GM18498 (cell line): ENCODE data around the gene RNF151.
"Not testable (repeated sequence)": the region's sequence is repeated elsewhere in the genome, so short reads cannot be mapped to it uniquely, and the experiment has no call there.

Experiments
- ATAC-seq: cut with Tn5 transposase; IDR thresholded peaks from one replicate; pipeline ENCODE4 v1.9.1; 2021; ENCODE audit warnings: mild to moderate bottlenecking, moderate library complexity; ENCODE audit not compliant: unreplicated experiment

The RNF151 gene

DNA sequence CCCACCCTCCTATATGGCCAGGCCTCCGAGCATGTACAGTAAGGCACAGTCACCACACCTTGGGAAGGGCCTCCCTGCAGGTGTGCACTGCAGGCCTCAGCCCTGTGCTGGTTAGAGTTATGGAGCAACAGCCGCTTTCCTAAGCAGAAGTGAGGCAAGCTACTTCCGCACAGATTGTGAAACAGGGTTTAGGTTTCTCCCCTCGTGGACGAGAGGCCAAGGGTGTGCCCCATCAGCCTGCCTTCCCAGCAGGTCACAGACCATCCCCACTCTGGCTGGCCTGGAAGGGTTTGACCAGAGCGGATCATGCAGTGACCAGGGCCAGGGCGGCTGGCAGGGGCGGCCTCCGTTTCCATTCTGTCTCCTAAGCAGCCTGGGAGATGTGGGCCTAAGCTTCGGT lies 28.3 kb upstream of the RNF151 start:
- ATAC-seq: no peak

DNA sequence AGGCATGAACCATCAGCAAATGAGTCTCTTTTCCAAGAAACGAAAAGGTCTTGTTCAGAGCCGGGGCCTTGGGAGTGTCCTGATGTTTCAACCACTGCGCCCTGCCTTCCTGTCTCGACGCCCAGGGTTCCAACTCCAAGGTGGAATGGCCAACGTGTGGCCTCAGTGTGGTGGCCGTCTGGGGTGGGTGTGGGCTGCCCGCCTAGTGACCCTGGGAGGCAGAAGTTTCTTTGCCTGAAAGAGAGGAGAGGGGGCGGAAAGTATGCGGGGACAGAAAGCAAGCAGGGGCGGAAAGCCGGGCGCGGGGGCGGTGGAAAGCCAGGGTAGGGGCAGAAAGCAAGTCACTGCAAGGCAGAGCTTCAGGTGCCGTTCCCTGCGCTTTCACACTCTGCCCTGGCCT lies 27.7 kb upstream of the RNF151 start:
- no peak for ATAC-seq

DNA sequence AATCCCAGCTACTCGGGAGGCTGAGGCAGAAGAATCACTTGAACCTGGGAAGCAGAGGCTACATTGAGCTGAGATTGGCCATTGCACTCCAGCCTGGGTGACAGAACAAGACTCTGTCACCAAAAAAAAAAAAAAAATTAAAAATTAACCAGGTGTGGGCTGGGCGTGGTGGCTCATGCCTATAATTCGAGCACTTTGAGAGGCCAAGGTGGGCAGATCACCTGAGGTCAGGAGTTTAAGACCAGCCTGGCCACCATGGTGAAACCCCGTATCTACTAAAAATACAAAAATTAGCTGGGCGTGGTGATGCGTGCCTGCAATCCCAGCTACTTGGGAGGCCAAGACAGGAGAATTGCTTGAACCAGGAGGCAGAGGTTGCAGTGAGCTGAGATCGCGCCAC lies 26.8 kb upstream of the RNF151 start:
- not testable (repeated sequence) for ATAC-seq

DNA sequence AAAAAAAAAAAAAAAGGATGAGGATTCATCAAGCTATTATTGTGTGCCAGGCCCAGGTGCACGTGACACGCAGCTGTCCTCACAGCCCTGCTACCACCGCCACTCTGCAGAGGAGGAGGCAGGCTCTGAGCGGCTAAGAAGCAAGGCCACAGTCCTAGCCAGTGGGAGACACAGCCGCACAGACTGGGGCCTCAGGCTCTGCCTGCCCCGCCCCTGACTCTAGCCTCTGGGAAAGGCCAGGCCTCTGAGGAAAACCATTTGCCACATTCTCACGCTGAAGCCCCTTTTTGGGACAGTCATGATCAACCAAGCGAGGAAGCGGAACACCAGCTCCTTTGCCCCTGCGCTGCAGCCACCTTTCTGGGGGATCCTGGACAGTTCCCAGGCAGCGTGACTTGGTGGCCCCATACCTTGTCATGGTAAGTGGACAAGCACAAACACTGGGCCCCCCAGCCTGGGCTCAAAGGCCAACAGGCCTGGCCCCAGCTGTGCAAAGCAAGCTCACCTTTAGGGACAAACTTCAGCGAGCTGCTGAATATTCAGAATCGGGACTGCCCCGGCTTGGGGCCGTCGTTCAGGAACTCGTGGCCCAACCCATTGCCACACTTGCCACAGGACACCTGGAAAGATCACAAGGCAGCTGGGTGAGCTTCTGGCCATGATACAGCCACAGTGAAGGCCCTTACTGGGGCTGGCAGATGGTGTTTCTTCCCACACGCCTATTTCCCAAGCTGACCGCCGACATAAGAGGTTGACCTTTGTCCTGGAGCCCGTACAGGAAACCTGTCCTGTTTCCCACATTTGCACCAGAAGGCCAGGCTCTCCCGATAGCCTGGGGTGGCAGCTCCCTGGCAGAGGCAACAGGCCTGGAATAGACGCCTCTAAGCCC lies 26.1 kb upstream of the RNF151 start:
- no peak for ATAC-seq

DNA sequence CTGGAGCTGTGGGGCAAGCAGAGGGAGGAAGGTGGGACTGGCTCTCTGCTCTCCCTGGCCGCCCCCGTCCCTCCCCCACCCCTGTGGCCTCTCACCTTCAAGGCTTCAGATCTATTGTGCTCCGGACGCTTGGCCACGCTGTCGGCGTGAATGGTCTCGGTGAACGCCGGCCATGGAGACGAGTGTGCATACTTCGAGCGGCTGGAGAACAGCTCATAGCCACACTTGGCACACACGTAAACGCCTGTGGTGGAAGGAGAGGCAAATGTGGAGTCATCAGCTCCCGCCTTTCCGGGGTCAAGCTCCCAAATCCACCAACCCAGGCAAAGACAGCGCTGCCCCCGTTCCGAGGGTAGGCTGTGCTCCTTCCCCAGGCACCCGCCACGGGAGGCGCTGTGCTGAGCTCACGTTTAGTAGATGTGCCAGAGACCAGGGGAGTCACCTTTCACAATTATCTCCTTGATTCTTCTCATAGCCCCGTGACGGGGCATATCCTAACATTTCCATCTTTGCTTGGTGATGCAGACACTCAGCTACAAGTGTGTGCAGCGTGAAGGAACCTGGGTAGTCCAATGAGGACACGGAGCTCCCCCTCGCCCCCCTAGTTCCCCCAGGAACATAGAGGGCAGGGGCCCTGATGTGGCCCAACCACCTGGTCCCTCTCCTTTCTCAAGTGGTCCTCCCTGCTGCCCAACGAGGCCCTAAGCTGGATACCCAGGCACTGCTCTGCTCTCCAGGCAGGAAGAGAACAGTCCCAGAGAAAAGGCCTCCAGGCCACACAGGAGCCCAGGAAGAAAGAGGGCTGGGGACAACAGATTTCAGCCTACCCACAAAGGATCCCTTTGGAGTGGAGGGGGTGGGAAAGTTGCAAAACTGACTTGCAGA lies 25.3 kb upstream of the RNF151 start:
- ATAC-seq: no peak

DNA sequence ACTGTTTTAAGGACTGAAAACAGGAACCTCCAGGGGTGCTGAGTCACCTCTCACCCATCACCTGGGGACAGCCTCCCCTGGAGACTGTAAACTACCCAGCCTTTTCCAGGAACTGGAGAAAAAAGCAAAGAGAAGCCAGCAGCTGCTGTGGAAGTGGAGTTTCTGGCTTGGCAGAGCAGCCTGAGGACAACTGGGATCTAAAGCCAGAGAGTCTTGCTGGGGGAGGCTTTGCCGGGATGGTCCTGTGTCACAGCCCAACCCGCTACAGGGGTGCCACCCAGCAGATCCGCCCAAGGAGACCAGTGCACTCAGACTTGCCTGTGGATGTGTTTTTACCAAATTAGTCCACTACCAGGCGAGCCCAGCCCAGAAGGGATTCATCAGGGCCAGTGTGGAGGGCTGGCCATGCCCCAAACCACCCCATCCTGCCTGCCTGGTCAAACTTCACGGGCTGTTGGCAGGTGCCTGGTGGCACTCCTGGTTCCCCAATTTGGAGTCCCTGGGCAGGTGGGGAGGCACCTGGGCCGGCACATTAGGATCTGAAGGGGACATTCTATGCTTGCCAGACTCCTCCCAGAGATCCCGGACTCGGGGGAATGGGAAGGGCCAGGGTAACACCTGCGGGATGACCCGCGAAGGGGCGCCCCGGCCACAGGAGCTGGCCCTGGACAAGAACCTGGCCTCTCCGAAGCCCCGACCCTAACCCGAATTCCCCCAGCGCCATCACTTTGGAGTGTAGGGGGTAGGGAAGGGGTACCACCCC lies 24.4 kb upstream of the RNF151 start:
- no peak for ATAC-seq

DNA sequence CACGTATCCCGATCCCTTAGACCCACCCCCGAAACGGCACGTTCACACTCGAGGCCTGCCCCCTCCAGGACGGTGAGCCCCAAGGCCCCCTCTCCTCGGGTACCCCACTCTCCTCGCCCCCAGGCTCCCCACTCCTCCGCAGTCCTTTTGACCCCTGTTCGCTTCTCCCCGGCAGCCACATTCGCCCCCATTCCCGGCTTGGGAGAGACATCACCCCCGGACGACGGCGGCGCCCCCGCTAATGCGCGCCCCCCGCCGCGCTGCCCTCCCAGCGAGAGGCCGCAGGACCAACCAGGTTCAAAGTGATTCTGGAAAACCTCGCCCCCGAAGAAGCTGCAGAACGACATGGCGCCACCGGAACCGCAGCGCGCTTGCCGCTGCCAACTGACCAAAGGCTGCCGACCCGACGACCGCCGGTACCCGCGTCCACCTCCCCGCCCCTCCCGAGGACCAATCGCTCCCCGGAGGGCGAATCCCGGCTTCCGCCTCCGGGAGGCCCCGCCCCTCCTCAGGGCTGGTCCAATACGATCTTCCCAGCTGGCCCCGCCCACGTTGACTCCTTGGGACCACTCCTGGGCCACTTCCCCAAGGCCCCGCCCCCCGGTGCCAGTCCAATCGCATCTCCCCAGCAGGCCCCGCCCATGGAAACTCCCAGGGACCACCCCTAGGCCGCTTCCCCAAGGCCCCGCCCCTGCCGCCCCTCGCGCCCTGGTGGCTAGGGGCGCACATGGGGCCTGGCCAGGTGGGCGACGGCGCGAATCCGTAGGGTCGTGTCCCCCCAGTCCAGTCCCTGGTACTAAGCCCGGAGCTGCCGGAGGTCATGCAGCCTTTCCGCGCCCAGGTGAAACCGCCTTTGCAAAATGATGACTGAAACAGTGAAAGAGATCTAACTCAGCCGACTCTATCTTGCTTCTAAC lies 23.6 kb upstream of the RNF151 start, which contains the start of gene MSRB1:
Gene MSRB1, minus strand, starts transcription at position 390 of the 917 bp plus-strand sequence. Its CDS starts 43 bp downstream, at position 347.
- peak; percentile 94 for ATAC-seq

DNA sequence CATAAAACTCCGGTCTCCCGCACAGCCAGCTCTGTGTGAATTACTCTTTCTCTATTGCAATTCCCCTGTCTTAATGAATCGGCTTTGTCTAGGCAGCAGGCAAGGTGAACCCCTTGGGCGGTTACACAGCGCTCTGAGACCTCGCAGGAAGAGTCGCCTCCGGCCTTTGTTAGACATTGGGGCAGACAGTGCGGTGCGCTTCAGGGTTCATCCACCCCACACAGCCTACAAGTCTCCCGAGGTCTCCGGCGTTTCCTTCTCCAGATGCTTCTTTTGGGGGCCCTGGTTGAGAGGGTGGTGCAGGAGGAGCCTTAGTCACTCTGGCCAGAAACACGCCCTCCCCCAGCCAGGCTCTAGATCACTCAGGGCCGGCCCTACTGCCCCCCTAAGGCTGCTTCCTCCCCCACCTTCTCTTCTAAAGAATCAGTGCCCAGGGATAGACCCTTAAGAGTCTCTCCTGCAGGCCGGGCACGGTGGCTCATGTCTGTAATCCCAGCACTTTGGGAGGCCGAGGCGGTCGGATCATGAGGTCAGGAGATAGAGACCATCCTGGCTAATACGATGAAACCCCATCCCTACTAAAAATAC lies 21.9 kb upstream of the RNF151 start:
- no peak for ATAC-seq

DNA sequence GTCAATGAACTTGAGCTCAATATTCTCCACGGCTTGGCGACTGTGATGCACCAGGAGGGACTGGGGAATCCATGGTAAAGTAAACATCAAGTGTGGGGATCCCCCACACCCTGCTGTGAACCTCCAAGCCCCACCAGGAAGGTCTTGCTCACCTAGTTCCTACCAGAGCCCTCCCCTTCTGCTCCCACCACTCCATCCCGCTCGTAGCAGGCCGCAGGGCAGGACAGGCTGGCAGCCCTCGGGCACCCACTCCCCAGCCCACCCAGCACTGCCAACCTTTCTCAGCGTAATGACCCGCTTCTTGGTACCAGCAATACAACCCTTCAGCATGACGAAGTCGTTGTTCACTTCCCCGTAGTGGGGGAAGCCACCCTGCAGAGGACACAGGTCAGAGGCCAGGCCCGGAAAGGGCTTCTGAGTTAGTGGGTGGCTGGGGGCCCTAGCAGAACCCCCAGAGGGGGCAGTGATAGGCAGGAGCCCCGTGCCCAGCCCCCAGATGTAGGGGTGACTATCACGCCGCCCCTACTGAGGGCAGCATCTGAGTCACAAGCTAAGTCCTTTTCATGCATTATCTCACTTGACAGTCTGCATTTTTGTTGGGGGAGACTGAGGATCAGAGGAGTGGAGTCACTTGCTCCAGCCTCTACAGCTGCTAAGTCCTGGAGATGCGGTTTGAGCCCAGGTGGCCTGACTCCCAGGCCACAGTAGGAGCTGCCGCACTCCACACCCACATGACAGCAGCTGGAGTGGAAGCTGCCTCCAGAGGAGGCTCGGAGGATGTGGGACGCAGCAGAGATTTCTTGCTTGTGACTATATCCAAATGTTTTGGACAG lies 20.9 kb upstream of the RNF151 start:
- ATAC-seq: no peak

DNA sequence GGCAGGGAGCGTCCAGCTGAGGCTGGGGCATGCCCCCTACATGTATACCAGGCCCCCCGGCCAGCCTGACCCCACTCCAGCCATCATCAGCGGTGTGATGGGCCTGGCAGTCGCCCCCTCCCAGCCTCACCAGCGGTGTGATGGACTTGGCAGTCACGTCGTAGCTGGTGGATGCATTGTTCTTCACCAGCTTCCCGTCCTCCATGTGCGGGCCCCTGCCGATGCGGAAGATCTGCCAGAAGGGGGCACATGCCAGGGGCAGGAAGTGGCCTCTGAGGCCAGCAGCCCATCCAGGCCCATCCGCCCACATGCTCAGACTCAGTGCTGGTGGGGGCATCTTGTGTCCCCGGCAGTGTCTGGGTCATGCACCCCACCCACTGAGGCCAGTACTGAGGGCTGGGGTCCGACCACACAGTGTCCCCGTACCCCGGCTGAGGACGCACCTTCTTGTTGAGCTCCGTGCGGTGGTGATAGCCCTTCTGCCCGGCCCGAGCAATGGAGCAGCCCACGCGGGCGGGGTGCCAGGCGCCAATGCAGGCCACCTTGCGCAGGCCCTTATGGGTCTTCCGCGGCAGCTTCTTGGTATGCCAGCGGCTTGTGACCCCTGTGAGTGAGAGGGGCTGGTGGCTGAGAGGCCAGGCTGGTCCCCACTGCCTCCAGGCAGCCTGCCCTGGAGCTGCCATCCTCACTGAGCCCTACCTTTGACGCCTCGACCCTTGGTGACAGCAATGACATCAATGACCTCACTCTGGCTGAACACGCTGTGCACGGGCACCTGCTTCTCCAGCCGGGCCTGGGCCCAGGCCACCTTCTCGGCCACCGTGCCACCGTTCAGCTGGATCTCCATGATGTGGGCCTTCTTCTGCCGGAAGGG lies 19.9 kb upstream of the RNF151 start:
- no peak for ATAC-seq

DNA sequence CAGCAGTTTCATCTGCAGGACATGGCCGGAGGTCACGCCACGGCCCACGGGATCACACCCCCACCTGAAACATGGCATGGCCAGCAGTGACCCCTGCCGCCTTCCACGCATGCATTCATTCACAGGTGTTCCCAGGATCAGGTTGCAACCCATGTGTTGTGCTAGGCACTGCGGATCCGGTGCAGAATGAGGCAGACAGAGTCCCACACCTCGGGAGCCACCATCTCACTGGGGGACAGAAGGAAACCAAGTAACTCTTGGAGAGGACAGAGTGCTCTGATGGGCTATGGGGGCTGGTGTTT lies 19.3 kb upstream of the RNF151 start:
- ATAC-seq: no peak

DNA sequence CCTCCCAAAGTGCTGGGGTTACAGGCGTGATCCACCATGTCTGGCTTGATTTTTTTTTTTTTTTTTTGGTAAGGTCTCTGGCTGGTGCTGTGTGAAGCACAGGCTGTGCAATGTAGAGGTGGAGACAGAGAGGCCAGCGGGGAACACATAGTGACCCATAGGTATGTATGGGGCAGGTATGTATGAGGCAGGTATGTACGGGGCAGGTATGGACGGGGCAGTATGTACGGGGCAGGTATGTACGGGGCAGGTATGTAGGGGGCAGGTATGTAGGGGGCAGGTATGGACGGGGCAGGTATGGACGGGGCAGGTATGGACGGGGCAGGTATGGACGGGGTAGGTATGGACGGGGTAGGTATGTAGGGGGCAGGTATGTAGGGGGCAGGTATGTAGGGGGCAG lies 17.1 kb upstream of the RNF151 start:
- ATAC-seq: no peak

DNA sequence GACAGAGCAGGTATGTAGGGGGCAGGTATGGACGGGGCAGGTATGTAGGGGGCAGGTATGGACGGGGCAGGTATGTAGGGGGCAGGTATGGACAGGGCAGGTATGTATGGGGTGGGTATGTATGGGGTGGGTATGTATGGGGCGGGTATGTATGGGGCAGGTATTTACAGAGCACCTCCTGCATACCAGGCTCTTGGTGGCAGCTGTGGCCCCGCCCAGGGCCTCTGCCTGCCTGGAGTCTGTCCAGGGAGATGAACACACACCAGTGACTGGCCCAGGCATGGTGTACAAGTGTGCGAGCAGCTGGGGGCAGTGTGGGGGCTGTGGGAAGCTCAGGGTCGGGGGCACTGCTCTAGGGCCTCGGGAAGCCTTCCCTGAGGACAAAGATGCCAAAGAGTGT lies 16.6 kb upstream of the RNF151 start:
- ATAC-seq: no peak

DNA sequence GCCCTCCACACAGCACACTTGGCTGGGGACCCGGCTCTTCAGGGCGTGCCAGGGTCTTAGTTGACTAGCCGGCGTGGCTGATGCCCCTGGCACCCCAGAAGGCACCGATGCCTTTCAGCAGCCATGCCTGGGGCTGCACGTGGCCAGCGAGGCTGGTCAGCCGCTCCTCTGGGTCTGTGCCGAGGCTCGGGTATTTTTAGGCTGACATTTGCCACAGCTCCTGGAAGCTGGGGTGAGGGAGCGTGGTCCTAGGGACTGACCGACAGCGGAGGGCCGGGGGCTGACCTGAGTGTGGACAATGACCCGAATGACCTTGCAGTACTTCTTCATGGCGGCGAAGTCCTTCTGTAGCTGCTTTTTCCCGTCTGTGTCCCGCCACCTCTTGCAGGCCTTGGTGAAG lies 16.1 kb upstream of the RNF151 start:
- no peak for ATAC-seq

DNA sequence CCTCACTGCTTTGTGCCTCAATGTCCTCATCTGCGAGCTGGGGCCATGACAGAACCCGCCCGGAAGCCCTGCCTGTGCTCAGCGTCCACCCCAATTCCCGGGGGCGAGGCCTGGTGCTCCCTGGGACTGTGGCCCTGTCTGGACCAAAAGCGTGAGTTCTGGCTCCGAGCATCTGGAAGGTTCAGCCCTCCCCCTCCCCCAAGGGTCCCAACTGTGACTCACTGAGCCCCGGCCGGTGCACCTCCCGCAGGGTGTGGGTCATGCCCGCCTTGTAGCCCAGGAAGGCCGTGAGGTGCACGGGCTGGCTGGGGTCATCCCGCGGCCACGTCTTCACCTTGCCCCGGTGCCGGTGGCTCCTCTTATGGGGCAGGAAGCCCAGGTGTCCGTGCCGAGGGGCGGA lies 12.9 kb upstream of the RNF151 start:
- no peak for ATAC-seq

DNA sequence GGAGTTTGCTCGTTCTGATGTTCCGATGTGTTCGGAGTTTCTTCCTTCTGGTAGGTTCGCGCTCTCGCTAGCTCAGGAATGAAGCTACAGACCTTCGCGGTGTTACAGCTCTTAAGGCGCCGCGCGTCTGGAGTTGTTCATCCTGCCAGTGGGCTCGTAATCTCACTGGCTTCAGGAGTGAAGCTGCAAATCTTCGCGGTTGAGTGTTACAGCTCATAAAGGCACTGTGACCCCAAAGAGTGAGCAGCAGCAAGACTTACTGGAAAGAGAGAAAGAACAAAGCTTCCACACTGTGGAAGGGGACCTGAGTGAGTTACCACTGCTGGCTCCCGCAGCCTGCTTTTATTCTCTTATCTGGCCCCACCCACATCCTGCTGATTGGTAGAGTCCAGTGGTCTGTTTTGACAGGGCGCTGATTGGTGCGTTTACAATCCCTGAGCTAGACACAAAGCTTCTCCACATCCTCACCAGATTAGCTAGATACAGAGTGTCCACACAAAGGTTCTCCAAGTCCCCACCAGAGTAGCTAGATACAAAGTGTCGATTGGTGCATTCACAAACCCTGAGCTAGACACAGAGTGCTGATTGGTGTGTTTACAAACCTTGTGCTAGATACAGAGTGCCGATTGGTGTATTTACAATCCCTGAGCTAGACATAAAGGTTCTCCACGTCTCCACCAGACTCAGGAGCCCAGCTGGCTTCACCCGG lies 9.1 kb upstream of the RNF151 start:
- not testable (repeated sequence) for ATAC-seq

DNA sequence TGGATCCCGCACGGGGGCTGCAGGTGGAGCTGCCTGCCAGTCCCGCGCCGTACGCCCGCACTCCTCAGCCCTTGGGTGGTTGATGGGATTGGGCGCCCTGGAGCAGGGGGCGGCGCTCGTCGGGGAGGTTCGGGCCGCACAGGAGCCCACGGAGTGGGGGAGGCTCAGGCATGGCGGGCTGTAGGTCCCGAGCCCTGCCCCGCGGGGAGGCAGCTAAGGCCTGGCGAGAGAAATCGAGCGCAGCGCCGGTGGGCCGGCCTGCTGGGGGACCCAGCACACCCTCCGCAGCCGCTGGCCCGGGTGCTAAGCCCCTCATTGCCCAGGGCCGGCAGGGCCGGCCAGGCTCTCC lies 8.5 kb upstream of the RNF151 start:
- ATAC-seq: not testable (repeated sequence)
